Measurements from ENCODE around the gene NOTCH3. TPM values are rescaled to one million over a fixed set of nuclear protein-coding genes. Genes with fewer than 3 reads are reported as not detected.

The NOTCH3 gene
- total RNA-seq, 1 experiment from 2014 or later, result 60.6 TPM

- no peak overlapping the region for H3K27ac Mint-ChIP-seq (ENCODE audit: unreplicated experiment)
- BruUV-seq (replicated peaks), result no TSS peak
- TF ChIP-seq CTCF (IDR thresholded peaks at IDR 0.05; ENCODE audit: insufficient read depth in 1 of 2, low read depth in 1 of 2, low read length in 1 of 2, severe bottlenecking in 1 of 2, unreplicated experiment in 1 of 2), result no peak
- no peaks in the 10 kb centered on the region for H3K9me3 Mint-ChIP-seq (ENCODE audit: unreplicated experiment)
- no peaks in the 10 kb centered on the region for H3K4me1 Mint-ChIP-seq (ENCODE audit: low read depth, unreplicated experiment)
- CTCF ChIA-PET, result interaction anchor here (0.6 kb wide), 1 partner anchor 169 kb away, joined by 4 read pairs; no protein-coding TSS in a partner anchor
- intact Hi-C loops (cut with micrococcal nuclease; ENCODE audit: unreplicated experiment), result no loop called here
- H3K27me3 Mint-ChIP-seq (ENCODE audit: insufficient read depth, unreplicated experiment), result no peaks in the 10 kb centered on the region
- no peak overlapping the region for H3K4me3 Mint-ChIP-seq (ENCODE audit: unreplicated experiment)
- no peaks in the 10 kb centered on the region for H3K4me1 ChIP-seq
- H3K9me3 ChIP-seq, result no peaks in the 10 kb centered on the region
- no peak overlapping the region for H3K4me3 ChIP-seq (ENCODE audit: low read depth, low read length)
- H3K27me3 ChIP-seq (replicated peaks; ENCODE audit: control insufficient read depth, insufficient read depth, low read length), result no peaks in the 10 kb centered on the region
- POLR2A ChIA-PET, result no interaction called here
- no peak for DNase-seq
- peaks cover 70% of the 10 kb centered on the region for H3K36me3 Mint-ChIP-seq (ENCODE audit: insufficient read depth, unreplicated experiment)
- peaks cover 1% of the 10 kb centered on the region for H3K36me3 ChIP-seq (ENCODE audit: control insufficient read depth, insufficient read depth, low read length)
These were observed 16.0 kb downstream of the NOTCH3 start for GRCh38 chr19:15184776-15185175.

- Mint-ChIP-seq H3K4me1 (ENCODE audit: low read depth, unreplicated experiment) (no peaks in the 10 kb centered on the region), H3K36me3 (ENCODE audit: insufficient read depth, unreplicated experiment) (peaks cover 75% of the 10 kb centered on the region), H3K4me3 (ENCODE audit: unreplicated experiment) (no peak overlapping the region), H3K27me3 (ENCODE audit: insufficient read depth, unreplicated experiment) (no peaks in the 10 kb centered on the region), H3K9me3 (ENCODE audit: unreplicated experiment) (no peaks in the 10 kb centered on the region), H3K27ac (ENCODE audit: unreplicated experiment) (no peak overlapping the region)
- intact Hi-C loops (cut with micrococcal nuclease; ENCODE audit: unreplicated experiment), result no loop called here
- Histone ChIP-seq H3K36me3 (ENCODE audit: control insufficient read depth, insufficient read depth, low read length) (peaks cover 1% of the 10 kb centered on the region), H3K4me1 (no peaks in the 10 kb centered on the region), H3K27me3 (replicated peaks; ENCODE audit: control insufficient read depth, insufficient read depth, low read length) (no peaks in the 10 kb centered on the region), H3K4me3 (ENCODE audit: low read depth, low read length) (no peak overlapping the region), H3K9me3 (no peaks in the 10 kb centered on the region)
- ChIA-PET POLR2A (interaction anchor here (0.7 kb wide), 1 partner anchor 197 kb away, joined by 3 read pairs; no protein-coding TSS in a partner anchor), CTCF (interaction anchor here (0.6 kb wide), 1 partner anchor 373 kb away, joined by 16 read pairs; no protein-coding TSS in a partner anchor)
- DNase-seq, result no peak
- BruUV-seq (replicated peaks), result no TSS peak
- no peak for TF ChIP-seq CTCF (IDR thresholded peaks at IDR 0.05; ENCODE audit: insufficient read depth in 1 of 2, low read depth in 1 of 2, low read length in 1 of 2, severe bottlenecking in 1 of 2, unreplicated experiment in 1 of 2)
These were observed 19.4 kb downstream of the NOTCH3 start for GRCh38 chr19:15181394-15181793.

- Histone ChIP-seq H3K27me3 (replicated peaks; ENCODE audit: control insufficient read depth, insufficient read depth, low read length) (no peaks in the 10 kb centered on the region), H3K4me3 (ENCODE audit: low read depth, low read length) (peak overlapping the region; percentile 22; the same call in 1 of the 2 replicates), H3K9me3 (no peaks in the 10 kb centered on the region), H3K4me1 (no peaks in the 10 kb centered on the region), H3K36me3 (ENCODE audit: control insufficient read depth, insufficient read depth, low read length) (peaks cover 1% of the 10 kb centered on the region)
- POLR2A ChIA-PET, result interaction anchor here (0.7 kb wide), 1 partner anchor 198 kb away, joined by 3 read pairs; no protein-coding TSS in a partner anchor
- peak; percentile 48 to 71 for DNase-seq
- Mint-ChIP-seq H3K27me3 (ENCODE audit: insufficient read depth, unreplicated experiment) (no peaks in the 10 kb centered on the region), H3K27ac (ENCODE audit: unreplicated experiment) (no peak overlapping the region), H3K36me3 (ENCODE audit: insufficient read depth, unreplicated experiment) (peaks cover 75% of the 10 kb centered on the region), H3K4me1 (ENCODE audit: low read depth, unreplicated experiment) (no peaks in the 10 kb centered on the region), H3K9me3 (ENCODE audit: unreplicated experiment) (no peaks in the 10 kb centered on the region), H3K4me3 (ENCODE audit: unreplicated experiment) (no peak overlapping the region)
- no peak for TF ChIP-seq CTCF (IDR thresholded peaks at IDR 0.05; ENCODE audit: insufficient read depth in 1 of 2, low read depth in 1 of 2, low read length in 1 of 2, severe bottlenecking in 1 of 2, unreplicated experiment in 1 of 2)
- CTCF ChIA-PET, result interaction anchor here (0.6 kb wide), 1 partner anchor 374 kb away, joined by 16 read pairs; no protein-coding TSS in a partner anchor
- BruUV-seq (replicated peaks), result no TSS peak
- intact Hi-C loops (cut with micrococcal nuclease; ENCODE audit: unreplicated experiment), result no loop called here
These were observed 20.1 kb downstream of the NOTCH3 start for GRCh38 chr19:15180451-15181390.
